Stimulated activated CD8-positive, alpha-beta memory T cell treated with anti-CD3 and anti-CD28 coated beads, Interleukin-4, amount 100 ng/mL, for 48 hours (primary cell): Measurements from ENCODE around the gene MVB12A.

Experiments
- DNase-seq: peaks from one replicate; pipeline ENCODE4 v3.0.0-alpha.2; 2020

MVB12A gene

DNA sequence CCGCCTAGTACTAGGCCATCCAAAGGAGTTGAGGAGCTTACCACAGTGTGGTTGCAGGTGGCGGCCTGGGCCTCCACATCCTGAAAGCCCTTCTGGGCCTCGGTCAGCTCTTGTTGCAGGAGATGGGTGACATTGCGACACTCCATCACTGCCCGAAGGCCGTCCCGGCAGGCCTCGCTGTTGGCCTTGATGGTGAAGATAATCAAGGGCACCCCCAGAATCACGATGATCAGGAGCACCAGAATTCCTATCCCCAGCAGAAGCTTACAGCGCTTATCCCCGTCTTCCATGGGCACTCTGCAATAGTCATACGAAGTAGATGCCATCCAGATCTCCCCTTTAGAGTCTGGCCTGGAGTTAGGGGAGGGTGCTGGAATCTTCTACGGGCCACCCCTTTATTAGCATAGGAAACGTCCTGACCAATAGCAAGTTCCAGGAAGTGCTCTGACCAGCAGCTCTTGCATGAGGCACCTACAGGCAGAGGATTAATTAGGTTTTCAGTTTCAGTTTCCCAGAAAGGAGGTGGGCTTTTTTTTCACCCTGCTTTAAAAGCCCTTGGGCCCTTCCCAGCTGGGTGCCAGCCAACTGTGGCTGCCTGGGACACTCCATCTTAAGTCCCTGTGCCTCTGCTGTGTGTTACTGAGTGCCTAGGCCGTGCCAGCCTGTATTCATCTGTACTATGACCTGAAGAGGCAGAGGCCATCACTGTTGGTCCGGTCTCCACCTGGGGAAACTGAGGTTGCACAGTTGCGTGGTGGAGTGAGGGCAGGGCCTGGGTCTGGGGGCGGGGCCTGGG lies 14.4 kb upstream of the MVB12A start, which contains the start of gene BST2:
BST2 (minus strand) TSS at position 381 of the 796 bp plus-strand sequence; CDS start at position 326, 55 bp downstream.
- peak; percentile 71 for DNase-seq

DNA sequence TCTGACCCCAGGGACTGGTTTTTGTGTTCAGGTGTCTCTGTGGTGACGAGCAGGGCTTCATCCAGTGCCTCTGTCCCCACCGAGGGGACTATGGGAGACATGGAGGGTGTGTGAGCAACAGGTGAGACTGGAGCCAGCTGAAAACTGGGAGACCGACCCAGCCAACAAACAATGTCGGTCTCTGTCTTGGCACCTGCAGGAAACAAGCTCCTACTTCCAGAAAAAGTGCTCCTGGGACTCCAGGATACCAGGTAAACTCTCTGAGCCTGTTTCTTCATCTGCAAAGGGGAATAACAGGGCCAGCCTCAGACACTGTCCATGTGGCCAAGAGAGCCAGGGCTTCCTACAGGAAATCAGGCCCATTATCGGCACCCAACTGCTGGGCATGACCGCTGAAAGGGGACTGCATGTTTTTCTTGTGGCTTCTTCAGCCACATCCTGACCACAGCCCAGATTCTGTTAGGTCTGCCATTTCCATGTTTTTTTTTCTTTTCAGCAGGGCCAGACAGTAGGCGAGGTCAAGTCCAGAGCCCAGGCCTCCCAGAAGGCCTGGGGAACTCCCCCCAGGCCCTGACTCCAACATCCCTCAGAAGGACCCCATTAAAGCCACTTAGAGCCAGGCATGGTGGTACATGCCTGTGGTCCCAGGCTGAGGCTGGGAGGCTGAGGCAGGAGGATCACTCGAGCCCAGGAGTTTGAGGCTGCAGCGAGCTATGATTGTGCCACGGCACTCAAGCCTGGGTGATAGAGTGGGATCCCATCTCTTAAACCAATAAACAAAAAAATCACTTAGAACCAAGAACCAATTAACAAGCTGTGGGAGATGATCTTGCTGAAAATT lies 13.6 kb upstream of the MVB12A start:
- peak; percentile 51 for DNase-seq

GRCh38 chr19:17406887-17407196 lies 13.0 kb upstream of the MVB12A start:
- no peak for DNase-seq

GRCh38 chr19:17409990-17410389 lies 9.9 kb upstream of the MVB12A start:
- no peak for DNase-seq

DNA sequence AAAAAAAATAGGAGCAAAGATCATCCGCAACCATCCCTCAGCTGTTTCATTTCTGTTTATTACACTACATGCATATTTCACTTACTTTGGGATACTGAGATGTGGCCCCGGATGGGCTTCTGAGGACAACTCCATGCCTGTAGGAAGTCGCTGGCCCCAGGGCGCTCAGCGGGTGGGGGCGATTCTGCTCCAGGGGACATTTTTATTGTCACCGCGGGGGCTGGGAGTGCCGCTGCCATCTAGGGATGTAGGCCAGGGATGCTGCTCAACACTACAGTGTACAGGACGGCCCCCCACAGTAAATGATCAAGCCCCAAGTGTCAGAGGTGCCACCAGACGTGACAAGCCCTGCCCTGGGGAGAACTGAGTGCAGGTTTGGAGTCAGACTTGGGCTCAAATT lies 8.0 kb upstream of the MVB12A start:
- DNase-seq = no peak

- no peak for DNase-seq
These were observed 5.8 kb upstream of the MVB12A start for GRCh38 chr19:17414097-17414496.

GRCh38 chr19:17415121-17415520 lies 4.7 kb upstream of the MVB12A start:
- no peak for DNase-seq

- DNase-seq = no peak
These were observed 1.1 kb upstream of the MVB12A start for GRCh38 chr19:17418710-17419109.

DNA sequence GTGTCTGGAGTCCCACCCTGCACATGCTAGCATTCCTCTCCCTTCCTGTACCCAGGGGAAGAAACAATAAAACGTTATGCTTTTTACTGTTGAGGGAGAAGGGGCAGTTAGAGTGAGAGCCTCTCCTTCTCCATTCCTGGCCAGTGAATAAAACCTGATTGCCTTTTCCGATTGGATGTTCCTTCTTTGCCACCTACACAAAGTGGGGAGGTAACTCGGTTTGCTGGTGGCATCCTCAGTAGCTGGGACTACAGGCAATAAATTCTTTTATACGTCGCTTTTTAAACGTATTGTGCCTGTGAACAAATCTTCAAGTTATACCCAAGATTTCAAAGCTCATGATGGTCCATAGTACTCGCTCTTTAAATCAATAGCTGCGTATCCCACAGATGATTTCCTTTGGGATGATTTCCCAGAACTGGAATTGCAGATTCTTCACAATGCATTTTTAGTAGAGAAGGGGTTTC lies 660 bp upstream of the MVB12A start:
- no peak for DNase-seq

DNA sequence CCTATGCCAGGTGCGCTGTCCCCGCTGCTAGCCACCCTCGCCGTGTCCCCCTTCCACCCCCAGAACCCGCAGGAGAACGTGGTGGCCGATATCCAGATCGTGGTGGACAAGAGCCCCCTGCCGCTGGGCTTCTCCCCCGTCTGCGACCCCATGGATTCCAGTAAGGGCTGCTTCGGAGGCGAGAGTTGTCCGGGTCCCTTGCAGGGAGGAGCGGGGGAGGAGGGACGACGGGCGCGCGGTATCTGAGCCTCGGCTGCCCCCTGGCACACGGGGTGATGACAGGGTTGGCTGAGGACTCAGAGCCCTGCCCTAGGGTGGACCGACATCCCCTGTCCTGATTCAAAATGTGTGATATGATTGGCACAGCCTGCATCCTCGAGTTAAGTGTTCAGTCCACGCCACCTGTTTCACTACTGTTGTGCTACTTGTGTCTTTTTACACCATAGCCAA lies 653 bp downstream of the MVB12A start:
- peak; percentile 59 for DNase-seq

- no peak for DNase-seq
These were observed 2.1 kb downstream of the MVB12A start for GRCh38 chr19:17421942-17422341.

DNA sequence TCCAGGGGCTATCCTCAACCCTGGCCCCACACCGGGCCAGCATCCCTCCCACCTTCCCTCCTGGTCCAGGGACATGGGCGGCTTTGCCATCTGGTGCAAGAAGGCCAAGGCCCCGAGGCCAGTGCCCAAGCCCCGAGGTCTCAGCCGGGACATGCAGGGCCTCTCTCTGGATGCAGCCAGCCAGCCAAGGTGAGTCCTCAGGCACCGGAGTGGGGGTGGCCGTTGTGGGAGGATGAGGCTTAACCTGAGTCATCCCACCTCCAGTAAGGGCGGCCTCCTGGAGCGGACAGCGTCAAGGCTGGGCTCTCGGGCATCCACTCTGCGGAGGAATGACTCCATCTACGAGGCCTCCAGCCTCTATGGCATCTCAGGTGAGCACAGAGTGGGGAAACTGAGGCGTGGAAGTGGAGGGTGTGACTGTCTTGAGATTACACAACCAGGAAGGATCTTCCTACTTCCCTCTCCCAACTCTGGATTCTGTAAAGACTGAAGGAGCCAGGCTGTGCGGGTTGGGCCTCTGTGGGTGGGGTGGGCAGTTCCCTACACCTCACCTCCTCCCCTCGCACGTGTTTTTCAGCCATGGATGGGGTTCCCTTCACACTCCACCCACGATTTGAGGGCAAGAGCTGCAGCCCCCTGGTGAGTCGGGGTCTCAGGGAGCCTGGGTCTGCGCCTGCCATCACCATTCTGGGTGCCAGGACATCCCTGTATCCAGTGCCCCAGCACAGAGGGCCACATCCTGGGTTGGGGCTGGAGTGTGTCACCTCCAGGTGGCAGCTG lies 3.8 kb downstream of the MVB12A start:
- DNase-seq = no peak

DNA sequence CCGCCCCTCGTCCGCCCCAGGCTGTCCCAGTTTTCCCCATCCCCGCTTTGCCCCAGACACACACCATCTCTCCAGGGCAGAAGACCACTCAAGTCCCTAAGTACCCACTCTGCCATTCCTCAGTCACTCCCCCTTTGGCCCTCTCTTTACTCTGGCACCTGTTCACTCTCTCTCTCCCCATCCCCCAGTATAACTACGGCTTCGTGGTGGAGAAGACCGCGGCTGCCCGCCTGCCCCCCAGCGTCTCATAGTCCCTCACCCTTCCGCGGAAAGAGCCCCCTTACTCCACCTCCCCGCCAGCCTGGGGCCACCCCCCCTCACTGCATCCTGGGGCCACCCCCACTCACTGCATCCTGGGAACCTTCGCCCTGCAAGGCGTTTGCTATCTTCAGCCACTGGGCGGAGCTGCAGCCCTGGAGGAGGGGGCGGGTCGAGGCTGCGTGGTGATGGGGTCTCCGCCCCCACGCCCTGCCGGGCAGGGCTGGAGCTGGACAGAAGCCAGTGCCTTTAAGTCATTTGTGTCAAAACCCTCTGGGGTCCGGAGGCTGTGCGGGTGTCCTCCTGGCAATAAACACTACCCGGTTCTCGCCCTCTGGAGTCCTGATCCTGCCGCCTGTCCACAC lies 5.0 kb downstream of the MVB12A start:
- DNase-seq = peak; percentile 61

DNA sequence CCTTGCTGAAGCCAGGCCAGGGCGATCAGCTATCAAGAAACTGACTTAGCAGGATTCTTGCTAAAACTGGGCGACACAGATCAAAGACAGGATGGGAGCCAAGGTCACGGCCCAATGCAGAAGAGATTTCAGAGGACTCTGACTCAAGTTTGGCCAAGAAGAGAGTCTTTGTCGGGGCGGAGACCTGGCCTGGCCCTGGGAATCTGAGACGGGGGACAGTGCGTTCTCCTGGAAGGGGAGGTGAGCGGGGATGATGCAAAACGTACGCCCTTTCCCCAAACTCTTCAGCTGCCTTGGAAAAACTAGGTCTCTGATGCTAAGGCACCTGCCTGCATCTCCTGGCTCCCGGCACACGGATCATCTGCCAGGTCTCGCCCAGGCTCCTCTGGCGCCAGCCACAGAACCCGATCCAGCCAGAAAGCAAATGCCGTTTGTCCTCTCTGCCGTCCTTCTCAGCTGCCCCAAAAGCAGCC lies 9.8 kb downstream of the MVB12A start:
- no peak for DNase-seq

- DNase-seq = no peak
These were observed 11.6 kb downstream of the MVB12A start for GRCh38 chr19:17431417-17431816.

DNA sequence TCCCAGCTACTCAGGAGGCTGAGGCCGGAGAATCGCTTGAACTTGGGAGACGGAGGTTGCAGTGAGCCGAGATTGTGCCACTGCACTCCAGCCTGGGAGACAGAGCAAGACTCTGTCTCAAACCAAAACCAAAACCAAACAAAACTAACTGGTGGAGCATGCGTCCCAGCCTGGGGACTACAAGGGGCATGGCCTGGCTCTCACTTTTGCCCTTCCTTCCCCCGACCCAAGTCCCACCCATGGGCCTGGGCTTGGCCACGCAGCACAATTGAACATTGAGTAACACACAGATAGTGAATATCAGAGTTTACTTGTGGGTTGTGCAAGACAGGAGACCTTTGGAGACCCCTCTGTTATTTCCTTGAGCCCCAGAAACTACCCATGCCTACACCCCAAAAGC lies 15.4 kb downstream of the MVB12A start:
- no peak for DNase-seq

GRCh38 chr19:17436094-17436873 lies 16.4 kb downstream of the MVB12A start:
- DNase-seq = no peak

DNA sequence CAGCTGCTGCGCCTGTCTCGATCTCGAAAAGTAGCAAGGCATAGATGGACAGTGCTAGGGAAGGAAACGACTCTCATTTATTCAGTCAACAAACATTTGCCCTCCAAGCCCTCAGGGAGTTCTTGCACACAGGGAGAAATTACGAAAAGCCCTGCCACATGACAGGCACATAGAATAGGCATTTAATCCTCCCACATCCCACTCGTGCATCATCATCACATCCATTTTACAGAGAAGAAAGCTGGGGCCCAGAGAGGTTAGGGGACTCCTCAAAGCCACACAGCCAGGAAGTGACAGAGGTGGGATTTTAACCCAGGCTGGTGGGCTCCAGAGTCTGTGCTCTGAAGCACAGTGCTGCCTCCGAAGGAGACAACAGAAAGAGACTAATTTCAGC lies 17.0 kb downstream of the MVB12A start:
- DNase-seq = no peak

- peak; percentile 48 for DNase-seq
These were observed 21.6 kb downstream of the MVB12A start for GRCh38 chr19:17441241-17442021.

DNA sequence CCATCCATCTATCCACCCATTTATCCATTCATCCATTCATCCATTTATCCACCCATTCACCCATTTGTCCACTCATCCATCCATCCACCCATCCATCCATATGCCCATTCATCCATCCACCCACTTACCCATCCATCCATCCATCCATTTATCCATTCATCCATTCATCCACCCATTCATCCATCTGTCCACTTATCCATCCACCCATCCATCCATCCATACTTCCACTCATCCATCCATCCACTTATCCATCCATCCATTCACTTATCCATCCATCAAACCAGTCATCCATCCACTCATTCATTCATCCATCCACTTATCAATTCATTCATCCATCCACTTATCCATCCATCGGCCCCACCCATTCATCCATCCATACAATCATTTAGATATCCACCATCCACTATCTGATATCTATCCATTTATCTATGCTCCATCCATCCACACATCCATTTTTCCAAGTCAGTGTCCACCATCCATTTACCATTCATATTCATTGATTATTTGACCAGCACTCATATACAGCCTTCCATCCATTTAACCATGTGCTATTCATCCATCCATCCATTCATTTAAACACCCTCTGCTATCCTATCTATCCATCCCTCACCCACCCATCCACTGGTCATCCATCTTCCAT lies 25.8 kb downstream of the MVB12A start:
- no peak for DNase-seq
